HG03558 (cell line): Measurements from ENCODE around the gene WSB1.
"Not testable (repeated sequence)": the region's sequence is repeated elsewhere in the genome, so short reads cannot be mapped to it uniquely, and the experiment has no call there.

ENCODE experiments used
- ATAC-seq: cut with Tn5 transposase; IDR thresholded peaks from one replicate; pipeline ENCODE4 v1.9.1; 2021; ENCODE audit warnings: moderate number of reproducible peaks; ENCODE audit not compliant: unreplicated experiment; ENCODE audit errors: extremely low read depth

Gene WSB1

DNA sequence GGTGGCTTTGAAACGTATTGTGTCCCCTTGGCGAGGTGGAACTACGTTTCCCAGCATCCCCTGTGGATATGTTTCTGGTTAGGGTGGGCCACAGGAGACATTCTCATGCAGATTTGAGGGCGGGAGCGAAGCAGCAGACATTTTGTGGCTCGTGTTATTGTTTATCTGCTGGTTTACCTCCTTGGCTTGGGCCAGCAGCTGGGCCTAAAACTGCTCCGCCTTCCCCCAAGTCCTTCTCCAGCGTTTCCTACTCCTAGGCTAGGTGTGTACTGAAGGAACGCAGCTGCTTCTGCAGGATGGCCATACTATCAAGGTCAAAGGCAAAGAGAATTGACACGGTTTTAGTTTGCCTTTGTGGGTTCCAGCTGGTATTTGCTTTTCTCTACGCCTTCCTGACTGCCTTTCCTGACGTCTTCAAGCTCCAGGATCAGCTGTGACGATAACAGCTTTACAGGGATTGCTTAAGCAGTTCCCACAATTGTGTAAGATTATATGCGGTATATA, 17.2 kb upstream of the WSB1 start:
- ATAC-seq: no peak

DNA sequence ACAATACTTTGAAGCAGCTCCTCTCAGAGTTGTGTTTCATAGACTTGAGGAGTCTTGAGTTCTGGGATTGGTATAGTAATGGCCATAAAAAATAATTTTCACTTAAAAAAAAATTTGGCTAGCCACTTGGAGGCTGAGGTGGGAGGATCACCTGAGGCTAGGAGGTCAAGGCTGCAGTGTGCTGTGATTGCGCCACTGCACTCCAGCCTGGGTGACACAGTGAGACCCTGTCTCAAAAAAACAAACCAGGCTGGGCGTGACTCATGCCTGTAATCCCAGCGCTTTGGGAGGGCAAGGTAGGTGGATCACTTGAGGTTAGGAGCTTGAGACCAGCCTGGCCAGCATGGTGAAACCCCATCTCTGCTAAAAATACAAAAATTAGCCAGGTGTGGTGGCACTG, 14.8 kb upstream of the WSB1 start:
- not testable (repeated sequence) for ATAC-seq

DNA sequence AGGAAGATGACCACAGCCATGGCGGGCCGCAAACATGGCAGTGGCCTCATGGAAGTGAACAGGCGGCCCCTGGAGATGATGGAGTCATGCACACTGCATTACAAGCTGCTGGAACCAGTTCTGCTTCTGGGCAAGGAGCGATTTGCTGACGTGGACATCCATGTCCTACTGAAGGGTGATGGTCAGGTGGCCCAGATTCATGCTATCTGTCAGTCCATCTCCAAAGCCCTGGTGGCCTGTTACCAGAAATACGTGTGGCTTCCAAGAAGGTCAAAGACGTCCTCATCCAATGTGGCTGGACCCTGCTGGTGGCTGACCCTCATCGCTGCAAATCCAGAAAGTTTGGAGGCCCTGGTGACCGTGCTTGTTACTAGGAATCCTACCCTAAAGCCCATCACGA, 13.4 kb upstream of the WSB1 start:
- ATAC-seq: no peak

DNA sequence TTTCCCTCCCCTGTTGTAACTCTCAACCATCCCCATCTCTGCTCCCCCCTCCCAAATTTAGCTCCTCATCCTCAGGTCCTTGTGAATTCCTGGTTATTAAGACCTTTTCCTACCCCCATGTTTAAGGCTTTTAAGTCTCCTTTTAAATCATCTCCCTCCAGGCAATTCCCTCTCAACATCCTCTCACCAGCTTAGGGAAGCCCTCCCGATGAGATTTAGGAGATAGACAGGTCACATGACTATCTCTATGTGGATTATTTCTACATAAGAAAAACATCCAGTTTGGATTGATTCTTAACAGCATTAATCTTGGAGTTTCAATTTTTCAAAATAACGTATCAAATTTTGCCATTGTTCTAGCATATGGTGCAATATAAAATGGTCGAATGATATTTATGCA, 12.5 kb upstream of the WSB1 start:
- ATAC-seq: no peak

DNA sequence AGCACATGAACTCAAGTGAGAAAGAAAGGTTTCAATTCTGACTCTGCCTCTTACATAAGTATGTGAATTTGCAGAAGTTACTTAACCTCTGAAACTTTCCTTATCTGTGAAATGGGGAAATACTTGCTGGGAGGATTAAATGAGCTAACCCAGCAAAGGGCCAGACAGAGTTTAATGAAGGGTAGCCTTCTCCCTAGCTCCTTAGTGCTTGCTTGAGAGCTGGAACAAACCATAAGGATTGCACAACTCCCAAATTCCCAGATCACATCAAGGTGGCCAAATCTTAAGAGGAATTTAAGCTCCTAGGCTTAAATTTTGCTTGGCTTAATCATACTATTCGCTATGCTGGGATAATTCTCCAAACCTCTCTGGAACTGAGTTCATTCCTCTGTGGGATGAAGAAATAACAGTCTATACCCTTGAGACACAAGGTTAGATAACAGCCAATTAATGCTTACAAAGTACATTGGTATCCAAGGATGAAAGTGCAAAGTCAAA, 11.8 kb upstream of the WSB1 start:
- no peak for ATAC-seq

DNA sequence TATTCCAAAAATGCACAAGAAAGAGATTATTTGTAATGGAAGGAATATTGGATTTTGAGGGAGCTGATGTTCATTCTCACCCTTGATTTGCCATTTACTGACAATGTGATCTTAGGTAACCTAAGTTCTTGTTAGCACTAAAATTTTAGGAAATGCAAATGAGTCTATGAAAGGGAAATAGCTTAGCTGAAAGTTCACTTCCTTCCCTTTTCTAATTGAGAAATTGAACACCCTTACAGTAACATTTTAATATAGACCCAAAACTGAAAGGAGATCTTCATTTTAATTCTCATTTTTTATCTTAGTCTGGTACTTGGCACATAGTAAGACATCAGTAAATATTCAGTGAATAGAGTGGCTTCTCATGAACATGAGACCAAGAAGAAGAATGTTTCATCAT, 10.9 kb upstream of the WSB1 start:
- ATAC-seq: no peak

DNA sequence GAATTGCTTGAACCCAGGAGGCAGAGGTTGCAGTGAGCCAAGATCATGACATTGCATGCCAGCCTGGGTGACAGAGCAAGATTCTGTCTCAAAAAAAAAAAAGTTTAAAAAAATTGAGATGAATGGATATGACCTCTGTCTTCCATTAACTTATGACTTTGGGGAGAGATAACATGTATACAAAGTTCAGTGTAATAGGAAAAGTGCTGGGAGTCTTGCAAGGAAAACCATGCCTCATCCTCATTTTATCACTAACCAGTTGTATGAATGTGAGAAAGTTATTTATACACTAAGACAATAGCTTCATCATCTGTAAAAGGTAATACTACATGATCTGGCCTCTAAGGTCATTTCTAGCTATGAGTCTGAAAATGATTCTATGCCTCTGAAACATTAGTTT, 10.2 kb upstream of the WSB1 start:
- no peak for ATAC-seq

DNA sequence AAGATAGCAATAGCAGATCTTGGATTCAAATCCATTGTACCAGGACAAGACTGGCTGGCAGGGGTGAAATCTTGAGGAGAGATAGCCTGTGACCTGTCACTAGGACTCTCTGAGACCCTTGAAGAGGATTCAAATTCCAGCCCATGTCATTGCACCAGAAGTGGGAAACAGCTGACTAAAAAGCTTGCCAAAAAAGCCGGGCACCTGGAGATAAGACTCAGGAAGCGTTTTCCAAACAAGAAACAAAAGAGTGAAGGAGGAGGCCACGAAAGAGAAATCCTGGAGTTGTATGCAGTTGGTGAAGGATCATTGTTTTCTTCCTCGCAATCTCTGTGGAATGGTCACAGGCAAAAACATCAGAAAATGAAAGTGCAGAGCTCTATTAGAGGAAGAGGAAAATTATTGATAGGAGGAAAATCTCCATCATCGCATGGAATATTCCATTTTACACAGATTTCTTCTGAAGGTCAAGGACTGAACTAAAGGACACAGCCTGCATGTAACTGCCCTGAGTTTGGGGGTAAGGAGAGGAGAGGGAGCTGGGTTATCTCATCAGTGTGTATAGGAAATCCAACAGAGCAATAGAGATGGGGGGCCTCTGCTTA, 9.0 kb upstream of the WSB1 start:
- ATAC-seq: no peak

DNA sequence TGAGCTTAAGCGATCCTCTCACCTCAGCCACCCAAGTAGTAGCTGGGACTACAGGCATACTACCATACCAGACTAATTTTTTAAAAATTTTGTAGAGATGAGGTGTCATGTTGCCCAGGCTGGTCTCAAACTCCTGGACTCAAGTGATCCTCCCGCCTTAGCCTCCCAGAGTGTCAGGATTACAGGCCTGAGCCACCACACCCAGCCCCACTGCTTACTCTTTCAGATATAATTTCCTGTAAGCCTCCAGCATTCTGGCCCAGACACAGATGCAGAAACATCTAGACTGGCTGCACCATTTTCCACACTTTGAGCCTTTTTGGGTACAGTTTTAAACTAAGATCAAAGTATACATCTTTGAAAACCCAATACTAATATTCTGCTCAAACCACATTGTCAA, 8.4 kb upstream of the WSB1 start:
- no peak for ATAC-seq

DNA sequence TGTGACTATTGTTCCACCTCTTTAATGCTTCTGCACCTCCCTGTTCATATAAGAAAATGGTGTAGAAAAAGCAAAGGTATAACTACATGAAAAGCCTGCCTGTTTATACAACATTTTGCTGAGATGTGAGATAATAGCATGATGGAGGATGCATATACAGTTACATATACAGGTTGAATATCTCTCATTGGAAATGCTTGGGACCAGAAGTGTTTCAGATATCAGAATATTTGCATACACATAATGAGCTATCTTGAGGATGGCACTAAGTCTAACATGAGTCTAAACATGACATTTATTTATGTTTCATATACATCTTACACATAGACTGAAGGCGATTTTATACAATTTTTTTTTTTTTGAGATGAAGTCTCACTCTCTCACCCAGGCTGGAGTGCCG, 5.7 kb upstream of the WSB1 start:
- no peak for ATAC-seq

DNA sequence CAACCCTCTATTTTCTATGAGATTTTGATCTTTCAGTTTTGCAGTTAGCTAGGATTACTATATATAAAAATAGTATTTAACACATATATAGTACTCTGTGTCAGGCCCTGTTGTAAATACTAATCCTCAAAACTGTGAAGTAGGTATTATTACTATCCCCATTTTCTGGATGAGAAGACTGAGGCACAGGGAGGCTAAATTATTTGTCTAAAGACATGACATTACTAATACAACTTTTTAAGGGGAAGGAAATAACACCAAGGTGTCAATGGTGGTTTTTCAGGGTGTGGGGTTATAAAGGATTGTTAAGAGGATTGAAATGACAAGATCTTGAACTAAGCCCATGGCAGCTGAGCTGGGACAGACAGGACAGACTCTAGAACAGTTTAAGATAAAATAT, 4.1 kb upstream of the WSB1 start:
- ATAC-seq: no peak

DNA sequence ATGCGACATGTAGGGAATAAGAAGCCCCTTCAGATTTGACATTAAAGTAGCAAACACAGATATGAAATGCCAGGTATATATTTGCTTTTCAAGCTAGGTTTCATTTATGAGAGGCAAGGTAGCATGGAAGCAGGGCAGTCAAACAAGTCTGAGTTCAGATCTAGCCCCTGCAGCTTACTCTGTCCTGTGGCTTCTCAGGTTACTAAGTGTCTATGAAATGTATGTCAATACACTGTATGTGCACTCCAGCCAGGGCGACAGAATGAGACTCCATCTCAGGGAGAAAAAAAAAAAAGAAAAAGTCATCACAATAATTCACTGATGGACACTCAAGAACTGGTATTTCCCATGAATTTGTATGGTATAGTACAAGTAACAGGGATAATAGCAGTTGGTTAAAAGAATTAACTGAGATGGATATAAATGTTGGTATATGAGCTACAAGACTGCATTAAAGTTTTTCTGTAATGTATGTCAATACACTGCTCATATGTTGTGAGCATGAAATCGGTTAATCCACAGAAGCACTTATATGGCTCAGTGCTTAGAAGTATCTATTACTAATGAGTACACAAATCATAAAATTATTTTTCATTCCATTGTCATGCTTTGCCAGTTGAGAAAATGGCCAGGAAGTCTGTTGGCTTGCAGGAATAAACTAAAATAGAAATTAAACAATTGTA, 2.9 kb upstream of the WSB1 start:
- no peak for ATAC-seq

DNA sequence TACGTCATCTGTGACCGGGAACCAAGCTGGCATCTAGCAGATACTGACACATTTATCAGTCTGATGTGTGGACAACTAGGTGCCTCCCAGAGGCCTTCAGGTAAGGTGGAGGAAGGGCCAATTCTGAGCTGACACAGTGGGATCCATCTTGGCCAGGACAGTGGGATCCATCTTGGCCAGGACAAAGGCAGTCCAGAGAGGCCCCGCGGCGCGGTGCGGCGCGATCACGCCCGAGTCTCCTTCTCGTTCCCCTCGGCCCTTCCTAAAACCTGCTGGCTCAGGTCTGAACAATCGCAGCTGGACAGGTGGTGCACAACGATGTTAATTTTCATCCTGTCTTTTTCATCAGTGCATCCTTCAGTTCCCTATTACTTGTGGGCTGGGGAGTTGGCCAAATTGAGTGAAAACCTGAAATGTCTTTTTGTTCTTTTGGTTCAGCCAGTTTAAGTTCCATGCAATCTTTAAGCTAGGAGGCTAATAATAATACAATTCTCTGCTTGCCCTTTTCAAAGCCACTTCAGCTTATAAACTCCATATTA, 486 bp upstream of the WSB1 start:
- no peak for ATAC-seq

DNA sequence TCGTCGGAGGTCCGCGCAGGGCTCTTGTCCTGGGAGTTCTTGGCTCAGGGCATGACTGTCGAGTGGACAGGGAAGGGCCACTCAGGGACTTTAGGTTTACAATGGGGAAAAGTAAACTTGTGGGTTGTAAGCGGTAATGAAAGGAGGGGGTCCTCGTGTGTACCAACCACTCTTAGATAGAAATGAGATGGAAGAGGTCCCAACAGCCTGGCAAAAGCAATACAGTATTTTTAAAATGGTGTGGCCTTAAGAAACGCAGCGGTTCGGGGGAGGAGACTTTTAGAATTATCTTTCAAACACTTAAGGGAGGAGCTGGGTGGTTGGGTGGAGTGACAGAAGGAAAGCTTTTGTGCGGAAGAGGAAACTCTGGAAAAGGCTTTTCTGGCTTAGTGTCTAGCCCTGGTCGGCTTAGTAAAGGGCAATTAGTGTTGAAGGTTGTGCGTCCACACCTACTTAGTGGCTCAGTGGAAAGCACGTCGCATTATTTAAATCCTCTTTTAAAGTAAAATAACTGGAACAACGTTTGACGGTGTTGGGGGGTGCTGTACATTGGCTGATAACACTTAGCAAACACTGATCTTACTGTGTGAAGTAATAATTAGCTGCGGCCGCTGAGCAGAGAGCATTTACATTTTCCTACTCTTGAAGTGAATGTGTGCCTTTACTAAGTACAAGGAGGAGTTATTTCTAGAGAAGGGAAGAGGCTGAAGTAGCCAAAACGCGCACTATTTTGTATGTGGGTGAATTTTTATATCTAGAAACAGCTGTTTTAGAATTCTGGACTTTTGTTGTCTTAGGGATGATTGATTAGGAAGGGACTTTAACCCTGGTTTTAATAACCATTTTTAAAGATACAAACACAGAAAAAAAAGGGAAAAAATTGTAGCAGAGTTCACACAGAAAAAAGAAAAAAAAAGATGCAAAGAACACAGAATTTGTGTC, 1.0 kb downstream of the WSB1 start:
- peak; percentile 30 for ATAC-seq

DNA sequence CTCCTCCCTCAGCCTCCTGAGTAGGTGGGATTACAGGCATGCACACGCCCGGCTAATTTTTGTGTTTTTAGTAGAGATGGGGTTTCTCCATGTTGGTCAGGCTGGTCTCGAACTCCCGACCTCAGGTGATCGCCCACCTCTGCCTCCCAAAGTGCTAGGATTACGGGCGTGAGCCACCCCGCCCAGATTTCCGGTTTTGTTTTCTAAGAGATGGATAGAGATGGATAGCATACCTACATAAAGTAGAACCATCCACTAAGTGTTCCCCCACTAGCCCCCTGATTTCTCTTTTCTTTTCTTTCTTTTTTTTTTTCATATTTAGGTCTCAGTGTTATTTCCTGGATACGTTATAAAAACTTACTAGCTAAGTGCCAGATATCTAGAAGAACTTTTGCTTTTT, 2.0 kb downstream of the WSB1 start:
- no peak for ATAC-seq

DNA sequence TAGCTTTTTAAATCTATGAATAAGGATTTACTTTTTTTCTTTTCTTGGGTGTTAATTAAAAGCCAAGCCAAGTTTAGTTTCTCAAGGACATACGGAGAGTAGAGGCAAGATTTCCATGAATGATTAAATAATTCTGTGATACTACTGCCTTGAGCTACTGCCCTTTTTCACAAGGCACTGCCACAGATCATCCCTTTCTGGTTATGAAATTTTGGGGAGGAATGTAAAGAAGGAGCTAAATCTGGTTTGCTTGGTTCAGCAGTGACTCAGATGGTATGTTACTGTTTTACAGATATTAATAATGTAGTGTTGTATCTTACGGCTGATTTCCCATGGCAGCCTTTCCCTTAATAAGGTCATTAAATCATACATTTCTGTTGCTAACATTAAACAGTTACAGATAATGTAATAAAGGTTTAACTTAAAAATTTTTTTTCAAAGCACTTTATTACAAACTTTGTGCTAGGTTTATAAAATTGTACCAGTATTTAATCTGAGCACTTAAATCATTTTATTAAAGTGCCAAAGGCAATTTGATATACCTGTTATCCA, 2.6 kb downstream of the WSB1 start:
- no peak for ATAC-seq

DNA sequence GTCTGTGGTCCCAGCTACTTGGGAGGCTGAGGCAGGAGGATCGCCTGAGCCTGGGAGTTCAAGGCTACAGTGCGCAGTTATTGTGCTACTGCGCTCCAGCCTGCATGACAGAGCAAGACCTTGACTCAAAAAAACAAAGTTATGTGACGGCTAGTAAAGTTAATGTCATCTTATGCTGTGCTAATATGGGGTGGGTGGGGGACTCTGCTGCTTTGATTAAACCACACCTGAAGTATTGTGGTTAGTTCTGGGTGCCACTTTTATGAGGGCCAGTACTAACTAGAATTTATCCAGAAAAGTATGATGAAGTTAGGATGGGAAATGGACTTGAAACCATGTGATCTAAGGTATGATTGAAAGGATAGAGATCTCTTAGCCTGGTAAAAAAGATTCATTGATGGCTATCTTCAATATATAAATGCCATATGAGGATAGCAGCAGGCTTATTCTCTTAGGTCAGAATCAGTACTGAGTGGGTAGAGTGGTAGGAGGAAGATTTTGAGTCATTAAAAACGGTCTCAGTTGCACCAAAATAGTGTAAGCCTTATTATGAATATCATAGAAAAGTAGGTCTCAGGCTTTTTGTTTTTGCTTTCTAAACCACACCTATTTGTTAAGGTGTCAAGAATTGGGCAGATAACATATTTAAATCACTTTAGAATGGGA, 5.6 kb downstream of the WSB1 start:
- no peak for ATAC-seq

DNA sequence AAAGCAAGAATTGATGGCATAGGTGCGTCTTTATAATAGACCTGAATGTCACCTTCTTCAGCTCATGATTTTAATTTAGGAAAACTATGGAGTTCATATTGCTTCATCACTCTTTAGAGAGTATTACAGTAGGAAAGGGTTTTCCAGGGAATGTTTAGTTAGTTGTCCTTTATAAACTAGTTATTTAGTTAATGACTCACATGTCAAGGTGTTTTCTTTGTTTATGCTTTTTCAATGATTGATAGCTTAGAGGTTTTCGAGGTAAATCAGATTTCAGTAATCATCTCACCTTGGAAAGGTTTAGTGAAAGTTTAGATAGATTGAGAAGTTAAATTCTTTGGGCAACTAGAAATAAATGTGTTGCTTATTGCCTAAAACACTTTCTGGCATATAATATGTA, 9.8 kb downstream of the WSB1 start:
- no peak for ATAC-seq

DNA sequence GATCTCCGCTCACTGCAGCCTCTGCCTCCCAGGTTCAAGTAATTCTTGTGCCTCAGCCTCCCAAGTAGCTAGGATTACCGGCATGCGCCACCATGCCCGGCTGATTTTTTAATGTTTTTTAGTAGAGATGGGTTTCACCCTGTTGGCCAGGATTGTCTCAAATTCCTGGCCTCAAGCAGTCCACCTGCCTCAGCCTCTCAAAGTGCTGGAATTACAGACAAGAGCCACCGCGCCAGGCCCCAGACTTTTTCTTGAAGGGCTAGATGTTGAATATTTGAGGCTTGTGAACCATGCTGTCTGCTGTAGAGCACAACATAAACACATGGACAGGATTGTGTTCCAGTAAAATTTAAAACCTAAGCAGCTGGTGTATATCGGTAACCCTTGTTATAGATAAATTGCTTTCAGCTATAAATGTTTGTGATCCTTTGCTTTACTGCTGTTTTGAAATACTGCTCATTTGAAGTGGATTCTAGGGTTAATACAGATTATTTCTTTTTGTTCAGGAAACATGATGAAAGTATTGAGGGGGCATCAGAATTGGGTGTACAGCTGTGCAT, 12.4 kb downstream of the WSB1 start:
- no peak for ATAC-seq
